Subcutaneous adipose tissue (tissue), 4 donors: ENCODE results near the gene SERTAD2. TPM values are rescaled to one million over a fixed set of nuclear protein-coding genes. Genes with fewer than 3 reads are reported as not detected.

Experiments used
- CTCF ChIP-seq: fragments of 450-650 bp; IDR thresholded peaks from one replicate; pipeline ENCODE4 v1.5.1; 2016; ENCODE audit warnings: low read depth, mild to moderate bottlenecking, control low read depth, antibody characterized with exemption, moderate library complexity
- total RNA-seq, 4 donors: library from RNA; depleted of rRNA; stranded (reverse); fragments of >200 nt; gene quantifications; one replicate each; pipeline ENCODE4 v1.1.0, GENCODE V29; 2016

Gene SERTAD2
- total RNA-seq, 4 donors from 2014 or later = 17.5 to 25.2 (median 20.0) TPM

- TF ChIP-seq CTCF = no peak
Measured at GRCh38 chr2:64659252-64659651, 5.5 kb upstream of the SERTAD2 start.

- no peak for TF ChIP-seq CTCF
Measured at GRCh38 chr2:64658269-64658668, 4.6 kb upstream of the SERTAD2 start.

GRCh38 chr2:64657411-64657810, 3.7 kb upstream of the SERTAD2 start:
- no peak for TF ChIP-seq CTCF

DNA sequence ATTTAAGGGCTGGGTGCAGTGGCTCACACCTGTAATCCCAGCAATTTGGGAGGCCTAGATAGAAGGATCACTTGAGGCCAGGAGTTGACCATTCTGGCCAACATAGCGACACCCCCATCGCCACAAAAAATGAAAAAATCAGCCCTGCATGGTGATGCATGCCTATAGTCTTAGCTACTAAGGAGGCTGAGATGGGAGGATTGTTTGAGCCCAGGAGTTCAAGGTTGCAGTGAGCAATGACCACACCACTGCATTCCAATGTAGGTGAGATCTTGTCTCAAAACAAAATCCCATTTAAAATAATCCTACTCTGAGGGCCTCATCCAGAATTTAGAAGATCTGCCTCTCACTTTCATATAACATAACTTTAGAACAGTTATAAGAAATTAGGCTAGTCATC, 2.7 kb upstream of the SERTAD2 start:
- no peak for TF ChIP-seq CTCF

DNA sequence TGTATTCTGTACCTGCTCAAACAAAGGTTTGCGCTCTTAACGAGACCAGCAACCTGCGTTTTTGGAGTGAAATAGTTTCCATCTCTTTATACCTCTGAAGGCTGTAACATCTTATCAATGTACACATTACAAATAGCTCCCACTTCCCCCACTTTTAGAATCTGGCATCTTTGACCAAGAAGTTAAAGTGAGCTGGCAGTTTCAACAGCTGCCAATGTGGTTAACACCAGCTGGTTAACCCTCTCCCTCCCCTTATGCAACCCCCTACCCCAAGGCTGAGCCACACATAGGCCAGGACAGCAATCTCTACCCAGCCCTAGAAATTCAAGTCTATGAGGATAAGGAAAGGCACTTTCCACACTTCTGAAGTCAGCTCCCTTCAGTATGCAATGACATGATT, 2.2 kb upstream of the SERTAD2 start:
- TF ChIP-seq CTCF = no peak

DNA sequence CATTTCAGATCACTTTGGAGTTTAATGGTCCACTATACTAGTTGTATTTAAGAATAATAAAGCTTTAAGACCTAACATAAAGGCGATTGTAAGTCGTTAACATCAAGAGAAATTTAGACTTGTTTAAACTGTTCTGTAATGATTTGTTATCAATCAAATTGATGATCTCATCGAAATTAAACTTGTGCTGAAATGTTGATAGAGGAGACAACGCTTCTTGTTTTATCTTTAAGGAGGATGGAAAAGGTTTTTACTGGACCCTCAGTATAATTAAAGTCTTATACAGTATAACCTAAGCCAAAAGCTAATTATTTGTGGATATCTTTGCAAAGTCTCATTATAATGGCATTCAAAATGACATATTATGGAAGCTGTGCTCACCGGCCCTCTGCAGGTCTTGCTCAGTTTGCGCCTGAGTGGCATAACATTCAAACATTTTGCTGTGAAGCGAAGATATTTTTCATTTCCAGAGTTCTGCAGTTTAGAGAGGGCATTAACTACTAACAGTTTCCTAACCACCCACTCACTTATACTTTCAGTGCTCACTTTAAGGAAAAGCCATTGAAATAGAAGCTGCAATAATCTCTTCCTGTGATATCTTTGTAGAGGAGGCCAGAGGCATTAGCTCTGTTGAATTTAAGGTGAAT, 1.4 kb upstream of the SERTAD2 start:
- TF ChIP-seq CTCF = no peak

GRCh38 chr2:64654063-64654811, 524 bp upstream of the SERTAD2 start:
- no peak for TF ChIP-seq CTCF
